GM13977 (cell line): ENCODE data around the gene THRA.
A peak's percentile ranks its signal among the peaks of the same experiment; 100 is the strongest.

ENCODE experiments used
- DNase-seq: peaks from one replicate; pipeline ENCODE4 v3.0.0; 2012; ENCODE audit warnings: low spot score
- CTCF ChIP-seq: IDR thresholded peaks from 2 replicates; pipeline ENCODE4 v1.5.1; 2012; ENCODE audit warnings: mild to moderate bottlenecking, control low read depth; ENCODE audit not compliant: insufficient read depth; ENCODE audit errors: extremely low read depth, missing control alignments
- in situ Hi-C: fragments of 300-500 bp; cut with MboI; formaldehyde crosslinking; loops from one replicate; pipeline ENCODE4 v1.12.0; 2022; ENCODE audit warnings: low sequenced_read_pairs, low pct_unique_long_range_greater_than_20kb, mixed read lengths, inconsistent platforms; ENCODE audit not compliant: unreplicated experiment

Gene THRA

GRCh38 chr17:40092581-40092980, 29.8 kb downstream of the THRA start:
- no peak for DNase-seq
- in situ Hi-C loops = no loop called here
- TF ChIP-seq CTCF = no peak

DNA sequence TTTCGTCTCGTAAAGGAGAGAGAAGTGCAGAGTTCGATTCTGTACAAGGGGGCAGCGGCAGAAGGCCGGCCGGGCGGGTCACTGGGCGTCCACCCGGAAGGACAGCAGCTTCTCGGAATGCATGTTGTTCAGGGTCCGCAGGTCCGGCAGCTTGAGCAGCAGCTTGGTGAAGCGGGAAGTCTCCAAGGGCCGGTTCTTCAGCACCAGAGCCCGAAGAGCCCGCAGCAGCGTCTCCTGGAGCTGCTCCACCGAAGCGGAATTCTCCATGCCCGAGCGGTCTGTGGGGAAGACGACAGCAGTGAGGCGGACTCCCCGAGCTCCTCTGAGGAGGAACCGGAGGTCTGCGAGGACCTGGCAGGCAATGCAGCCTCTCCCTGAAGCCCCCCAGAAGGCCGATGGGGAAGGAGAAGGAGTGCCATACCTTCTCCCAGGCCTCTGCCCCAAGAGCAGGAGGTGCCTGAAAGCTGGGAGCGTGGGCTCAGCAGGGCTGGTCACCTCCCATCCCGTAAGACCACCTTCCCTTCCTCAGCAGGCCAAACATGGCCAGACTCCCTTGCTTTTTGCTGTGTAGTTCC, 30.3 kb downstream of the THRA start:
- in situ Hi-C loops = no loop called here
- DNase-seq = no peak
- no peak for TF ChIP-seq CTCF

DNA sequence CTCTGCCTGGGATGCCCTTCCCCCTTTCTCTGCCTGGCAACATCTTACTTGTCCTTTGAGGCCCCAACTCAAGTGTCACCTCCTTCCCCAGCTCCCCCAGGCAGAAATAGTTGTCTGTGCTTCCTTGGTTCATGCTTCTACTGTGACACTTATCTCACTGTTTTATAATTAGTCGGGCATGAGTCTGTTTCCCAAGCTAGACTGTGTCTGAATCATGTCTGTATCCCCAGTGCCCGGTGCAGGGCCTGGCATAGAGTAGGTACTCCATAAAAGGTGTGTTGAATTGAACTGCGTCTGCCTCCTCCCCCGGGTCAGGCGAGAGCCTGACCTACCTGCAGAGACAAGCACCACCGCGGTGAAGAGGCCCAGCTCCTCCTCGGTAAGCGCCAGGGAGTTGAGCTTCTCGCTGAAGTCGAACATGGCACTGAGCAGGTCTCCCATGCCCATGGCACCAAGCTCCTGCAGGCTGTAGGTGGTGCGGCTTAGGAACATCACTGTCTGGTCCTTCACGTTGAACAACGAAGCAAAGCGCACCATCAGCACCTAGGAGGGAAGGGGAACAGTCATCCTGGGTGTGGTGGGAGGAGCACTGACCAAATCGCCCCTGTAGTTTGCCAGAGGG, 30.9 kb downstream of the THRA start:
- no peak for DNase-seq
- TF ChIP-seq CTCF = no peak
- in situ Hi-C loops = no loop called here

- no peak for TF ChIP-seq CTCF
- in situ Hi-C loops = no loop called here
- DNase-seq = no peak
Measured at GRCh38 chr17:40094874-40095273, 32.1 kb downstream of the THRA start.

DNA sequence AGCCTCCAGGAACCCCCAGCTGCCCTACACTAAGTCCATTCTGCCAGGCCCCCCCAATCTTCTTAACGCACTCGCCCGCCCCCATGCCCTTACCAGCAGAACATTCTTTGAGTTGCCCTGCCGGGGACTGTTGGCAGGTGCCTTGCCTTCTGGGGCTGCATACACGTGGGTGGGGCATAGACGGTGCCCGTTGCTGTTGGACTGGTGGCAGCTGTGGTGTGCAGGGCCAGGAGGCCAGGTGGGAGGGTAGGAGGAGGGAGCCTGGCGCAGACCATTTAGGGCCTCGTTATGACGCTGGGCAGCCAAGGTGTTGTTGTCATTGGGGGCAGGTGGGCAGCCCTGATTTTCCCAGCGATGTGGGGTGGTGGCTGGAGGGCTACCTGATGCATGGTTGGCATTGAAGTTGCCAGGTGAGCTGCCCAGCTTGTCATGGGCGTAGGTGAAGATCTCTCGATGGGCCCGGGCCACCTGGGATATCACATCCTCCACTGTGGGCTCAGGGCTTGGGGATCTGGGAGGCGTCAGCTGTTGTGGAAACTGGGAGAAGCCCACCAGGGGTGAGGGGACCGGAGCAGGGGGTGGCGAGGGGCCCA, 32.7 kb downstream of the THRA start:
- no peak for DNase-seq
- TF ChIP-seq CTCF = no peak
- in situ Hi-C loops = no loop called here

DNA sequence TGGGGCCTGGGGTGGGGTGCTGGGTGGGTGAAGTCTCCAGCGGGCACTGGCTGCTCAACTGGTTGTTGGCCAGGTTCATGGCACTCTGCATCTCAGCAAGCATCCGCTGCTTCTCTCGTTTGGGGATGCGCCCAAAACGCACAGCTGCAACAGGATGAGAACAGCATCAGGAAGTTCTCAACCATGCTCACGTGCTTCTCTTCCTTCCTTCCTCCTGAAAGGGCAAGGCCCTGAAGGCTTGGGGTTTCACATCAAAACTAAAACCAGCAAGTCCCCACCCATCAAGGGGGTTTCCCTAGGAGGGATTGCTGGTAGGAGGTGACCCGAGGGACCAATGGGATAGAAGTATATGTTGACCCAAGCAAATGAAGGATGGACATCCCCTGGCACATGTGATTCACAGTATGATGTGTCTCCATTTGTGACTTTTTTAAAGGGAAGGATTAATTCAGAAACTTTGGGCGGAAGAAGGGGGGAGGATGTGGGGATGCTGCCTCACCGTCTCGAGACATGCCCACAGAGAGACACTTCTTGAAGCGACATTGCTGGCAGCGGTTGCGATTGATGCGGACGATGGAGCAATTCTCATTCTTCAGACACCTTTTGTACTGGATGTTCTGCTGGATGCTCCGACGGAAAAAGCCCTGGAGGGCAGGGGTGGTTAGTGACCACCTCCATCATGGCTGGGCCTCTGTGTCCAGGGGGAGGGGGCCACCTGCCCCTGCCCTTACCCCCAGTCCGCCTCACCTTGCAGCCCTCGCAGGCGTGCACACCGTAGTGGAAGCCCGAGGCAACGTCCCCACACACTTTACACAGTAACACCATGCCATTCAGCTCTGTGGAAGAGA, 33.4 kb downstream of the THRA start:
- peak; percentile 95 for DNase-seq
- in situ Hi-C loops = no loop called here
- TF ChIP-seq CTCF = no peak
